Astrocyte (in vitro differentiated cells and primary cell): ENCODE data around the gene TMTC1.

ENCODE experiments used
- CTCF ChIP-seq: IDR thresholded peaks from 2 replicates; pipeline ENCODE4 v1.5.1; 2011; ENCODE audit warnings: low read depth, mild to moderate bottlenecking, inconsistent platforms, low read length, moderate library complexity; ENCODE audit not compliant: insufficient read depth
- EZH2 ChIP-seq: IDR thresholded peaks from 2 replicates; pipeline ENCODE4 v1.6.1; 2012; ENCODE audit warnings: mild to moderate bottlenecking, low read length, inconsistent platforms; ENCODE audit not compliant: insufficient read depth

DNA sequence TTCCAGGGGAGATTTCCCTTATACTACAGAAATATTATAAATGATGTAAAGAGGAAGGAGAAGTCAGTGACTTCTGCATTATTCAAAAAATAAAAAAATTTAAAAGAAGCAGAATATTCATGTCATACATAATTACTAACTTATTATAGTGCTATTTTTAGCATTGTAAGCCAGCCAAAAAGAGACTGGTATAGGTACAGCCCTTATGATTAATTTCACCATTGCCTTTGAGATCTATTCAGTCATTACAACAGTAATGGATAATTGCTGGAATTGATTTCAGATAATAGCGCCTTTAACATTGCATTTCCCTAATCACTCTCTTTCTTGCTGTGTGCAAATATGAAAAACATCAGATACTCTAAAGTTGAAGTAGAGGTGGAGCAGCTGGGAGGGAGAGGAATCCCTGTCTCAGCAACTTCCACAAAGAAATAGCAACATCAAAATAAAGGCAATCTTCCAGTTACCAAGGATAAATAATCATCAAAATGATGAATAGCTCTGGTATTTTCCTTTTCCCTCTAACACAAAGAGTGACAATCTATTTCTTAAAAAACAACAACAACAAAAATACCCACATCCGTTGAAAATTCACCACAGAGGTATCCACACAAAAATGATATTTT is 214.5 kb downstream of the TMTC1 start:
- TF ChIP-seq CTCF (no peak), EZH2 (no peak)
